GM18526 (cell line): Measurements from ENCODE around the gene H2BK1.

Experiments used
- POLR2A ChIP-seq: IDR thresholded peaks from 3 replicates; pipeline ENCODE4 v1.6.1; 2011; ENCODE audit not compliant: insufficient read length; ENCODE audit errors: extremely low read depth

Gene H2BK1

DNA sequence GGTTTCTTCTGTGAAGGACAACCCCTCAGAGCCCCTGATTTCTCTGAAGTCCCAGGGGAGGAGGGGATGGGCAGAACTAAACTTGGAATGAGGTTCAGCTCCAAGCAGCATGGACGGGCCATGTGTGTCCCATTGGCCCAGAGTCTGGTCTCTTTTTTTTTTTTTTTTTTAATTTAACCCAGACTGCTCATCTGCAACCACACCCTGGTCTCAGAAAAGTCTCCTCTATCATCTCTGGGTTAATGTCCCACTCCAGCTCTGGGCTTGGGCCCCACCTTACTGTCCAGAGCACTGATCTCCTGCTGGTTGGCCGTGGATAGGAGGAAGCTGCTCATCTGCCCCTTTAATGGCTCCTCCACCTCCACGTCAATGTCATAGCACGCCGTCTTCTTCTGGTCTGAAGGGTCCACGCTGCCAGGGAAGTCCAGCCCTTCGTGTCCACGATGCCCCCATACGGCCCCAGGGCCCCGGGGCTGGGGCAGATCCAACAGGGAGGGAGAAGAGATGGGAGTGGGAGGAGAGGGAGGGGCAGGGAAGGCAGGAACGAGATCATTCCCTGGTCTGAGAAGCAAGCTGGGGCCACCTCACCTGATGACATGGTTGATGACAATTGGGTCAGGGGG, 29.7 kb upstream of the H2BK1 start:
- TF ChIP-seq POLR2A = no peak

DNA sequence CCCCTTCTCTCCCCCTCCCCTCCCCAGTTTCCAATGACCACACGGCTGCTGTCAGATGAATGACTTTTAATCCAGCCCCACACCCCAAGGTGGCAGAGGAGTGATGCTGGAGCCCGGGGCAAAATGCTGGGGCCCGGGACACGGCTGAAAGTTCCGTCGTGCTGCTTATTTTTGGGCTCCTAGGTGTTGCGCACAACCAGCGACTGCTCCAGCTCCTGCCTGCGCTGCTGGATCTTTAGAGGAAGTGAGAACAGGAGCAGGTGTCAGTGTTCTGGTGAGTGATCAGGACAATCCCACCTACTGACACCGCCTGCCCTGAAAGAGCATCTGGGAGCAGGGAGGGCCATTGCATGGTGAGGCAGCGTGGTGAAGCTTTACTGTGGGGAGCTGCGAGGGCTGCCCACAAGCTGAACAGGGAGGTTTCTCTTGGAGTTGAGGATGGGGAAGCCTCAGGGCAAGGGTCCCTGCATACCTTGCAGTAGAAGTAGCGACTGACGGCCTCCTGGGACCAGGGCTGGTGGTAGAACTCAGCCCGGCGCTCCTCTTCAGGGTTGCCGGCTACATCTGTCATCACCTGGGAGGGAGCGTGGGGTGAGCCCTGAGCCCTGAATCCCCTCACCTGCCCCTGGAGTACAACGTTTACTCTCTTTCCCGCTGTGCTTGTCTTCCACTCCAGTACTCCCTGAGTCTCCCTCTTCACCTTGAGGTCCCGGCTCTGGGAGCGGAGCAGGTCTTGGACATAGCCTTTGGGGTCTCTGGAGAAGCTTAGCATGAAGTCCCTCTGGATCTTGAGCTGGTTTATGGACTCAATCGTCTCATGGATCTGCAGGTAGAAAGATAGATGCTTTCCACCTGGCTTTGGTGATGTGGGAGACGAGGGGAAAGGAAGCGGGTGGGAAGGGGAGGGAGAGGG, 28.9 kb upstream of the H2BK1 start:
- no peak for TF ChIP-seq POLR2A

DNA sequence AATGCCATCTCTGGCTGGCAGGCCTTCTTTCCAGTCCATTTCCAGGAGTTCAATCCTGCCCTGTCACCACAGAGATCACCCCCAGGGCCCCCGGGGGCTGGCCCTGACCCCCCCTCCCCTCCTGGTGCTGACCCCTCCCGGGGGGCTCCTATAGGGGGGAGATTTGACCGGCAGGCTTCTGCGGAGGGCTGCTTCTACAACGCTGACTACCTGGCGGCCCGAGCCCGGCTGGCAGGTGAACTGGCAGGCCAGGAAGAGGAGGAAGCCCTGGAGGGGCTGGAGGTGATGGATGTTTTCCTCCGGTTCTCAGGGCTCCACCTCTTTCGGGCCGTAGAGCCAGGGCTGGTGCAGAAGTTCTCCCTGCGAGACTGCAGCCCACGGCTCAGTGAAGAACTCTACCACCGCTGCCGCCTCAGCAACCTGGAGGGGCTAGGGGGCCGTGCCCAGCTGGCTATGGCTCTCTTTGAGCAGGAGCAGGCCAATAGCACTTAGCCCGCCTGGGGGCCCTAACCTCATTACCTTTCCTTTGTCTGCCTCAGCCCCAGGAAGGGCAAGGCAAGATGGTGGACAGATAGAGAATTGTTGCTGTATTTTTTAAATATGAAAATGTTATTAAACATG, 28.0 kb upstream of the H2BK1 start:
- no peak for TF ChIP-seq POLR2A

DNA sequence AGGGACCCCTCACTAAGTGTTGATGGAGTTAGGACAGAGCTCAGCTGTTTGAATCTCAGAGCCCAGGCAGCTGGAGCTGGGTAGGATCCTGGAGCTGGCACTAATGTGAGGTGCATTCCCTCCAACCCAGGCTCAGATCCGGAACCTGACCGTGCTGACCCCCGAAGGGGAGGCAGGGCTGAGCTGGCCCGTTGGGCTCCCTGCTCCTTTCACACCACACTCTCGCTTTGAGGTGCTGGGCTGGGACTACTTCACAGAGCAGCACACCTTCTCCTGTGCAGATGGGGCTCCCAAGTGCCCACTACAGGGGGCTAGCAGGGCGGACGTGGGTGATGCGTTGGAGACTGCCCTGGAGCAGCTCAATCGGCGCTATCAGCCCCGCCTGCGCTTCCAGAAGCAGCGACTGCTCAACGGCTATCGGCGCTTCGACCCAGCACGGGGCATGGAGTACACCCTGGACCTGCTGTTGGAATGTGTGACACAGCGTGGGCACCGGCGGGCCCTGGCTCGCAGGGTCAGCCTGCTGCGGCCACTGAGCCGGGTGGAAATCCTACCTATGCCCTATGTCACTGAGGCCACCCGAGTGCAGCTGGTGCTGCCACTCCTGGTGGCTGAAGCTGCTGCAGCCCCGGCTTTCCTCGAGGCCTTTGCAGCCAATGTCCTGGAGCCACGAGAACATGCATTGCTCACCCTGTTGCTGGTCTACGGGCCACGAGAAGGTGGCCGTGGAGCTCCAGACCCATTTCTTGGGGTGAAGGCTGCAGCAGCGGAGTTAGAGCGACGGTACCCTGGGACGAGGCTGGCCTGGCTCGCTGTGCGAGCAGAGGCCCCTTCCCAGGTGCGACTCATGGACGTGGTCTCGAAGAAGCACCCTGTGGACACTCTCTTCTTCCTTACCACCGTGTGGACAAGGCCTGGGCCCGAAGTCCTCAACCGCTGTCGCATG, 27.2 kb upstream of the H2BK1 start:
- no peak for TF ChIP-seq POLR2A

DNA sequence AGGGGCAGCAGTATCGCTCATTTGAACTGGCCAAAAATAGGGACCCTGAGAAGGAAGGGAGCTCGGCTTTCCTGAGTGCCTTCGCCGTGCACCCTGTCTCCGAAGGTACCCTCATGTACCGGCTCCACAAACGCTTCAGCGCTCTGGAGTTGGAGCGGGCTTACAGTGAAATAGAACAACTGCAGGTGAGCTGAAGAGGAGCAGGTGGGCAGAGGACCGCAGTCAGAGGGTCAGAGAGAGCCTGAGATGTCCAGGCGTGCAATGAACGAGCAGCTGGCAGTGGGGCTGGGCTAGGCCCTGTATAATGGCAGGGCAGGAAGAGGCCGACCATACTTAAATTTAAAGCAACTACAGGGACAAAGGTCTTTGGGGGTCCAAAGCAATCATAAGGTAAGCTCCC, 26.1 kb upstream of the H2BK1 start:
- TF ChIP-seq POLR2A = no peak

DNA sequence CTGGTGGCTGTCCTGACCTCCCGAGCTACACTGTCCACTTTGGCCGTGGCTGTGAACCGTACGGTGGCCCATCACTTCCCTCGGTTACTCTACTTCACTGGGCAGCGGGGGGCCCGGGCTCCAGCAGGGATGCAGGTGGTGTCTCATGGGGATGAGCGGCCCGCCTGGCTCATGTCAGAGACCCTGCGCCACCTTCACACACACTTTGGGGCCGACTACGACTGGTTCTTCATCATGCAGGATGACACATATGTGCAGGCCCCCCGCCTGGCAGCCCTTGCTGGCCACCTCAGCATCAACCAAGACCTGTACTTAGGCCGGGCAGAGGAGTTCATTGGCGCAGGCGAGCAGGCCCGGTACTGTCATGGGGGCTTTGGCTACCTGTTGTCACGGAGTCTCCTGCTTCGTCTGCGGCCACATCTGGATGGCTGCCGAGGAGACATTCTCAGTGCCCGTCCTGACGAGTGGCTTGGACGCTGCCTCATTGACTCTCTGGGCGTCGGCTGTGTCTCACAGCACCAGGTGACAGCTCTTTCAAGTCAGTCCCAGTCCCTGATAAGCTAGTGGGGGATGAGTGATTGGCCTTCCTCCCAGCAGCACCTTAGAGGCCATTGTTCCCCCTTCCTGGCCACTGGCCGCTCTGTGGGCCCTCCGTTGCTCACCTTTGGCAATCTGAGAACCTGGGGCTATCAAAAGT, 25.0 kb upstream of the H2BK1 start:
- TF ChIP-seq POLR2A = no peak

DNA sequence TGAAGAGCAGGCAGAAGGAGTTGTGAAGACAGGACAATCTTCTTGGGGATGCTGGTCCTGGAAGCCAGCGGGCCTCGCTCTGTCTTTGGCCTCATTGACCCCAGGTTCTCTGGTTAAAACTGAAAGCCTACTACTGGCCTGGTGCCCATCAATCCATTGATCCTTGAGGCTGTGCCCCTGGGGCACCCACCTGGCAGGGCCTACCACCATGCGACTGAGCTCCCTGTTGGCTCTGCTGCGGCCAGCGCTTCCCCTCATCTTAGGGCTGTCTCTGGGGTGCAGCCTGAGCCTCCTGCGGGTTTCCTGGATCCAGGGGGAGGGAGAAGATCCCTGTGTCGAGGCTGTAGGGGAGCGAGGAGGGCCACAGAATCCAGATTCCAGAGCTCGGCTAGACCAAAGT, 23.5 kb upstream of the H2BK1 start:
- no peak for TF ChIP-seq POLR2A

DNA sequence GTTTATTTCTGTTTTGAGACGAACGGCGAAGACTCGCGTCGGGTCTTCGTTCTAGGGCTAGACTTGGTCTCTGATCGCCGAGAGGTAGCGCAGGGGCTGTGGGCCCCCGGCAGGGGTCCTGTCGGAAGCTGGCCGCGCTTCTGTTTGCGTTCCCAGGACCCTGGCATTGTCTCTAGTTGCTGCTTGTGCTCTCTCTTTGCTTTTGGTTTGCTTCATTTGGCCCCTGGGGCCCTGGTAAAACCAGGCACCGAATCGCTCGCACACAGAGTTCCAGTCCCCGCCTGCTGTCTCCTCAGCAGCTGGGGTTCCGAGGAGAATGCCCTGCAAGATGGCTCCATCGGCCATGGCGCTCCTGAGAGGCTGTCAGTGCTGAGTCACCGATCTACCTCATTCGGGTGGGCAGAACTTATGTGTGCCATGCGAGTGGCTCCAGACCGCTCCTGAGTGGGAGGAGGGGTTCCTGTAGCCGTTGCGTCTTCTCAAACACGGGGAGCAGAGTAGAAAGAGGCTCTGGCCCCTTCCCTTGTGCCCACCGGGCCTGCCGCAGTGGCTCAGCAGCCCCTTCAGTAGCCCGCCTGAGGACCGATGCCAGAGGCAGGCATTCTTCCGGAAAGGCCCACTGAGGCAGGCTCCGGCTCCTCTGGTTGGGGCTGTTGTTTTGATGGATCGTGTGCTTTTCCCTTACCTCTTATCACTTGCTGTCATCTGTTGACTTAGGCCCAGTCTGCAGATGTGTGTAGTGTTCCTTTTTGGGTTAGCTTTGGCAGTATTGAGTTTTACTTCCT, 22.8 kb upstream of the H2BK1 start:
- TF ChIP-seq POLR2A = peak; percentile 23

DNA sequence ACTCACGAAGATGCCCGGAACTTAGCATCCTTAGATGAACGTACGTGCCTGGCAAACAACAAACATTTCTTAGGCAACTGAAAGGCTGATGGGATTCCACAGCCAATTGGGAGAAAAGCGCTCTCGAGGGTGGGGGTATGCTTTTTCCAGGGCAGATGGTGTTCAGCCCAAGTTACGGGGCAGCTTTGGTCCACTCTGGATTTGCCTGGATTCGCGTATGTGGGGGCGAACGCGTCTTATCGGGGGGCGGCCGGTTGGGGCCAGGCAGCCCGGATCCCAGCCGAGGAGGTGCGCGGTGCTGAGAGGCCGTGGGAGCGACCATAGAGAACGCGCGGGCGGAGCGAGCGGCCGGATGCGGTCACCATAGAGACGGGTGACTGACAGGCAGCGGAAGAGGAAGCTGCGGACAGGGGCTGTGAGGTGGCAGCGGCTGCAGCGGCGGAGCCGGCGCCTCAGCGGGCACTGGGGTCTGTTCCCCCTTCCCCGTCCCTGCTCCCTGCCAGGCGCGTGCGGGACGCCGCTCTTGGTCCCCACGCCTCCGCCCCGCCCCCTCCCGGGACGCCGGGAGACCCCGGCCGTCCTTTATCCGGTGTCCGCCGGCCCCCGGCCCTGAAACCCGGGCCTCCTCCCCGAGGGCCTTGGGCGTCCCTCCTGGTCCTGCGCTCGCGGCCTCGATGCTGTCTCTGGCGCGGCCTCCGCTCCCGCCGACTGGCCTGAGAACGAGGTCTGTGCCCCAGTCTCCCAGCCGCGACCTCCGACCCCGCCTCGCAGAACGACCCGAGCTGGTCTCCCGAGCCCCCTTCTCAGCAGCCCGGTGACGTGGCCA, 22.0 kb upstream of the H2BK1 start, which contains the start of gene CHPF2:
CHPF2 (plus strand) TSS at position 393 of the 826 bp plus-strand sequence. CDS start 1,529 bp downstream, outside the sequence.
- TF ChIP-seq POLR2A = peak; percentile 87

DNA sequence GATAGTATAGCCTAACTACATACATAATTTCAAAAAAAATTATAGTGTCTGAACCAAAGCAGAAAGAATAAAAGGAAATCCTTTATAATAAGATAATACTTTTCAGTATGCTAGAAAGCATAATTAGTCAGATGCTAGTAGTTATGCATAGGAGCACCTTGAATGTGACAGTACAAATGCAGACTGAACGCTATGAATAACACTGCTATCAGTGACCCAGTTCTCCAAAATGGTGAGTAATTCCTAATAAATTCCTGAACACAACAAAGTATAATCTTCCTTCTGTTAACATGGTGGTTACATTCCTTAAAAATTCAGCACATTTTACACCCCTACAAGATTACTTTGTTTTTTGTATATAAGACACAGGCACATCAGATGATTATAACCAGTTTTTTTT, 20.8 kb upstream of the H2BK1 start:
- TF ChIP-seq POLR2A = no peak

DNA sequence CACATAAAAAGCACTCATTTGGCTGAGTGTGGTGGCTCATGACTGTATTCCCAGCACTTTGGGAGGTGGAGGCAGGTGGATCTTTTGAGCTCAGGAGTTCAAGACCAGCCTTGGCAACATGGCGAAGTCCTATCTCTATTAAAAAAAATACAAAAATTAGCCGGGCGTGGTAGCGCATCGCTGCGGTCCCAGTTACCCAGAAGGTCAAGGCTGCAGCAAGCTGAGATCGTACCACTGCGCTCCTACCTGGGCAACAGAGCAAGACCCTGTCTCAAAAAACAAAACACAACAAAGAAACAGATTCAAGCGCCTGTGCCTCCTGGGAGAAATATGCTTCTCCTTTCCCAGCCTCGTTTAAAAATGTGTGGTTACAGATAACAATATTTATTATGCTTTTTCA, 19.0 kb upstream of the H2BK1 start:
- TF ChIP-seq POLR2A = no peak

DNA sequence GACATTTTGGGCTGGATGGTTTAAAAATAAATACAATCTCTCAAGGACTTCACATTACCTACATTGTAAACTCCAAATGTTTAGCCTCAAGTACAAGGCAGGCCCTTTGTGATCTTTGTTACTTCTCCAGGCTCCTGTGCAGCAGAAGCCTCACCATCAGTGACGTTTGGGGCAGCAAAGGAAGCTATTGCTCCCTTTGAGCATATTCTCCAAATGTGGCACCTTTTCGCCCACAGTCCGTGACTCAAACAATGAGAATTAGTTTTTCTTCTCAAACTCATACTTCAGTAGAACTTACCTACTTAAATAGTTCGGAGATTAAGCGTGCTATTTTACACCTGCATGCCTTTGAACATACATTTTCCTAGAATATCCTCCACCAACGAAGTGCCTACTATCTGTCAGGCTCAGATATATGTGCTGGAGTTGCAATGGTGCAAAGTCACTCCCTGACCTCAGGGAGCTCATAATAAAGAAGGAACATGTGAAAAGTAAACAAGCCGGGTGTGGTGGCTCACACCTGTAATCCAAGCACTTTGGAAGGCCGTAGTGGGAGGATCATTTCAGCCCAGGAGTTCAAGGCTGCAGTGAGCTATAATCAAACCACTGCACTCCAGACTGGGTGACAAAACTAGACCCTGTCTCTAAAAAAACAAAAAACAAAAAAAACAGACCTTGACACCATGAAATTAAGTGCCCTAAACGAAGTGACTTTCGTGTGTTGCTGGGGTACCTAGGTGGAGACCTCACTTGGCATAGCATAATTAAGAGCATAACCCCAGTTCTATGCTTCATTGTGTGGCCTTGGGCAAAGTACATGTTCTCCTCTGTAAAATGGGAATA, 18.0 kb upstream of the H2BK1 start:
- TF ChIP-seq POLR2A = no peak
